ENCODE results near the gene ATF5. TPM values are rescaled to one million over a fixed set of nuclear protein-coding genes. Genes with fewer than 3 reads are reported as not detected.

Gene ATF5
- total RNA-seq, 1 experiment from 2014 or later, result 19.2 TPM

- H3K79me2 ChIP-seq (ENCODE audit: low read depth), result peaks cover 41% of the 10 kb centered on the region
Measured at GRCh38 chr19:49915271-49915670, 13.7 kb upstream of the ATF5 start.

GRCh38 chr19:49916839-49917733 lies 11.9 kb upstream of the ATF5 start:
- no peaks in the 10 kb centered on the region for H3K9me3 ChIP-seq (ENCODE audit: insufficient read depth, low read depth)
- no peak overlapping the region for H3K4me2 ChIP-seq
- H3K79me2 ChIP-seq (ENCODE audit: low read depth), result peaks cover 50% of the 10 kb centered on the region
- no peak for TF ChIP-seq EZH2 (IDR thresholded peaks at IDR 0.05; ENCODE audit: low read depth)
- TF ChIP-seq CTCF (conservative IDR thresholded peaks at IDR 0.05), result peak; percentile 34; the same call in 1 of the 2 replicates
- intact Hi-C loops (cut with micrococcal nuclease; ENCODE audit: unreplicated experiment), result no loop called here
- POLR2A ChIA-PET (ENCODE audit: unreplicated experiment), result no interaction called here
- no peak overlapping the region for H3K4me3 ChIP-seq
- CTCF ChIA-PET, result no interaction called here
- DNase-seq, result no peak
- no TSS peak for BruUV-seq (replicated peaks)
- no peak overlapping the region for H2AFZ ChIP-seq
- H3K9me2 ChIP-seq (ENCODE audit: insufficient read depth), result no peaks in the 10 kb centered on the region
- H3K36me3 ChIP-seq (ENCODE audit: low read depth), result peaks cover 49% of the 10 kb centered on the region
- peaks cover 29% of the 10 kb centered on the region for H3F3A ChIP-seq (ENCODE audit: insufficient read depth, low read depth)
- H4K20me1 ChIP-seq (ENCODE audit: insufficient read depth), result peaks cover 77% of the 10 kb centered on the region
- H3K27ac ChIP-seq, result no peak overlapping the region
- H3K27me3 ChIP-seq (ENCODE audit: insufficient read depth, low read depth), result no peaks in the 10 kb centered on the region
- no peaks in the 10 kb centered on the region for H3K4me1 ChIP-seq (replicated peaks; ENCODE audit: insufficient read depth)

More at GRCh38 chr19:49915271-49915670, 13.7 kb upstream of the ATF5 start:
- Histone ChIP-seq H3K4me2 (no peak overlapping the region), H3K9me2 (ENCODE audit: insufficient read depth) (no peaks in the 10 kb centered on the region), H3K4me1 (replicated peaks; ENCODE audit: insufficient read depth) (no peaks in the 10 kb centered on the region), H2AFZ (no peak overlapping the region), H3F3A (ENCODE audit: insufficient read depth, low read depth) (peaks cover 33% of the 10 kb centered on the region), H3K9me3 (ENCODE audit: insufficient read depth, low read depth) (no peaks in the 10 kb centered on the region), H4K20me1 (ENCODE audit: insufficient read depth) (peaks cover 64% of the 10 kb centered on the region), H3K4me3 (no peak overlapping the region), H3K27ac (no peak overlapping the region), H3K27me3 (ENCODE audit: insufficient read depth, low read depth) (no peaks in the 10 kb centered on the region), H3K36me3 (ENCODE audit: low read depth) (peaks cover 49% of the 10 kb centered on the region)
- CTCF ChIA-PET, result no interaction called here
- intact Hi-C loops (cut with micrococcal nuclease; ENCODE audit: unreplicated experiment), result no loop called here
- TF ChIP-seq EZH2 (IDR thresholded peaks at IDR 0.05; ENCODE audit: low read depth), result no peak
- TF ChIP-seq CTCF (conservative IDR thresholded peaks at IDR 0.05), result peak; percentile 34; the same call in 1 of the 2 replicates
- POLR2A ChIA-PET (ENCODE audit: unreplicated experiment), result interaction anchor here (0.6 kb wide), 1 partner anchor 323 kb away, joined by 6 read pairs; no protein-coding TSS in a partner anchor
- no peak for DNase-seq
- no TSS peak for BruUV-seq (replicated peaks)

GRCh38 chr19:49918089-49918488 lies 10.9 kb upstream of the ATF5 start:
- POLR2A ChIA-PET (ENCODE audit: unreplicated experiment), result no interaction called here
- Histone ChIP-seq H3K4me3 (no peak overlapping the region), H3K27ac (no peak overlapping the region), H4K20me1 (ENCODE audit: insufficient read depth) (peaks cover 82% of the 10 kb centered on the region), H3K27me3 (ENCODE audit: insufficient read depth, low read depth) (no peaks in the 10 kb centered on the region), H3K79me2 (ENCODE audit: low read depth) (peaks cover 60% of the 10 kb centered on the region), H2AFZ (no peak overlapping the region), H3K9me2 (ENCODE audit: insufficient read depth) (no peaks in the 10 kb centered on the region), H3K4me1 (replicated peaks; ENCODE audit: insufficient read depth) (no peaks in the 10 kb centered on the region), H3K36me3 (ENCODE audit: low read depth) (peaks cover 41% of the 10 kb centered on the region), H3K4me2 (no peak overlapping the region), H3F3A (ENCODE audit: insufficient read depth, low read depth) (peaks cover 29% of the 10 kb centered on the region), H3K9me3 (ENCODE audit: insufficient read depth, low read depth) (no peaks in the 10 kb centered on the region)
- no peak for TF ChIP-seq CTCF (conservative IDR thresholded peaks at IDR 0.05)
- CTCF ChIA-PET, result no interaction called here
- no TSS peak for BruUV-seq (replicated peaks)
- intact Hi-C loops (cut with micrococcal nuclease; ENCODE audit: unreplicated experiment), result no loop called here
- no peak for DNase-seq
